Gastrocnemius medialis (tissue), 4 donors: ENCODE data around the gene CCDC146.

Experiments
- CTCF ChIP-seq, 5 experiments: fragments of 450-650 bp in 3 of 5; fragments of 200-600 bp in 2 of 5; sonication (generic) in 2 of 5; IDR thresholded peaks in 4 of 5; conservative IDR thresholded peaks in 1 of 5; 1 replicate in 4 of 5; 2 replicates in 1 of 5; pipeline ENCODE4 v1.5.1; 2016 to 2019; ENCODE audit warnings: antibody characterized with exemption in 5 of 5, mild to moderate bottlenecking in 3 of 5, moderate library complexity in 3 of 5
- POLR2A ChIP-seq, 2 donors: fragments of 450-650 bp; IDR thresholded peaks; one replicate each; pipeline ENCODE4 v1.6.1; 2017; ENCODE audit warnings: antibody characterized with exemption in 2 of 2, mild to moderate bottlenecking in 2 of 2, moderate library complexity in 2 of 2

- no peak for TF ChIP-seq POLR2A (IDR thresholded peaks at IDR 0.05)
- no peak for TF ChIP-seq CTCF (IDR thresholded peaks at IDR 0.05 in 4 of 5, conservative IDR thresholded peaks at IDR 0.05 in 1 of 5)
These were observed 59.3 kb downstream of the CCDC146 start for GRCh38 chr7:77181734-77182133.
